ENCODE results near the gene SEC61A1.

Gene SEC61A1

DNA sequence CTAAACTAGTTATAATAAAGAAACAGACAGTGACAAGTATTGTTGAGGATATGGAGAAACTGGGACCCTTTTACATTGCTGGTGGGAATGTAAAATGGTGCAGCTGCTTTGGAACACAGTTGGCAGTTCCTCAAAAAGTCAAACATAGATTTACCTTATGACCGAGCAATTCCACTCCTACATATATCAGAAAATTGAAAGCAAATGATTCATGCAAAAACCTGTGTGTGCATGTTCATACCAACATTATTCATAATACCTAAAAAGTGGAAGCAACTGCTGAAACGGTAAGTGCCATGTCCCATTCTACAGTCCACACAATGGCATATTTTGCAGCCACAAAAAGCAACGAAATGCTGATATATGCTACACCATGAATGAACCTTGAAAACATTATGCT lies 12.2 kb upstream of the SEC61A1 start:
- TF ChIP-seq, protein P1, sequence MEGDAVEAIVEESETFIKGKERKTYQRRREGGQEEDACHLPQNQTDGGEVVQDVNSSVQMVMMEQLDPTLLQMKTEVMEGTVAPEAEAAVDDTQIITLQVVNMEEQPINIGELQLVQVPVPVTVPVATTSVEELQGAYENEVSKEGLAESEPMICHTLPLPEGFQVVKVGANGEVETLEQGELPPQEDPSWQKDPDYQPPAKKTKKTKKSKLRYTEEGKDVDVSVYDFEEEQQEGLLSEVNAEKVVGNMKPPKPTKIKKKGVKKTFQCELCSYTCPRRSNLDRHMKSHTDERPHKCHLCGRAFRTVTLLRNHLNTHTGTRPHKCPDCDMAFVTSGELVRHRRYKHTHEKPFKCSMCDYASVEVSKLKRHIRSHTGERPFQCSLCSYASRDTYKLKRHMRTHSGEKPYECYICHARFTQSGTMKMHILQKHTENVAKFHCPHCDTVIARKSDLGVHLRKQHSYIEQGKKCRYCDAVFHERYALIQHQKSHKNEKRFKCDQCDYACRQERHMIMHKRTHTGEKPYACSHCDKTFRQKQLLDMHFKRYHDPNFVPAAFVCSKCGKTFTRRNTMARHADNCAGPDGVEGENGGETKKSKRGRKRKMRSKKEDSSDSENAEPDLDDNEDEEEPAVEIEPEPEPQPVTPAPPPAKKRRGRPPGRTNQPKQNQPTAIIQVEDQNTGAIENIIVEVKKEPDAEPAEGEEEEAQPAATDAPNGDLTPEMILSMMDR (IDR thresholded peaks at IDR 0.05; ENCODE audit: low read depth, low read length) = no peak
- no peak overlapping the region for H3K4me3 ChIP-seq (ENCODE audit: low read depth, low read length)
- DNase-seq (ENCODE audit: low read depth, low spot score) = no peak
- in situ Hi-C loops (cut with HindIII; ENCODE audit: low sequenced_read_pairs) = no loop called here

DNA sequence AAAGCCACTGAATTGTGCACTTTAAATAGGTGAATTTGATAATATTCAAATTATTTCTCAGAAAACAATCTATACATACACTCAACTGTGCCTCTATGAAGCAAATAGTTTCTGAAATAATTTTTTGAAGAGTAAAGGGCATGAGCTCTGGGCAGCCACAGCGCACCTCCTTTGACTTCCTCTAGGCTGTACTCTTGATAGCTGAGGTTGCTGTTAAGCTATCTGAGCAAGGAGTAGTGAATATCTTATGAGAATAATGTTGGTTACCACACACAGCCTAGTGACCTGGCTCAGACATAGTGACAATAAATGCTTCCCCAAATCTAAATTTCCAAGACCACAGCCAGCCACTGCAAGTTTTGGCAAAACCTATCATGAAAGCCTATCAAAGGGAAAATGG lies 11.6 kb upstream of the SEC61A1 start:
- no peak for DNase-seq (ENCODE audit: low read depth, low spot score)
- in situ Hi-C loops (cut with HindIII; ENCODE audit: low sequenced_read_pairs) = no loop called here
- H3K4me3 ChIP-seq (ENCODE audit: low read depth, low read length) = no peak overlapping the region
- TF ChIP-seq, protein P1 (IDR thresholded peaks at IDR 0.05; ENCODE audit: low read depth, low read length) = no peak

DNA sequence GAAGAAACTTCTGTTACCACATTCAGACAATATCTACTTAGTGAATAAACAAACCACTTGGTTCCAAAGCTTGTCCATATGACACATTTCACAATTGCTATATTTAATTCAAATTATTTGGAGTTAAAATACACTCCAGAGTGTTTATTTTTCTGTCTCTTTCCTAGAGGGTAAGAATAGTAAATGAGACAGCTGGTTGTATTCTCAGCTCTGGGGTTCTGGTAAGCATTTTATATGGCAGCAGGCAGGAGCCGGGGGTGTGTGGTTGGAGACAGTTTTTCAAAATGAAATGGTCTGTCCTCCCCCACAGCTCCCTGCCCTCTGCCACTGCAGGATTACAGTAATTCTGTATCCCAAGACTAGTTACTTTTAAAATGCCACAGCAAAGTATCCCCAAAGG lies 10.9 kb upstream of the SEC61A1 start:
- TF ChIP-seq, protein P1 (IDR thresholded peaks at IDR 0.05; ENCODE audit: low read depth, low read length) = no peak
- H3K4me3 ChIP-seq (ENCODE audit: low read depth, low read length) = no peak overlapping the region
- in situ Hi-C loops (cut with HindIII; ENCODE audit: low sequenced_read_pairs) = no loop called here
- no peak for DNase-seq (ENCODE audit: low read depth, low spot score)

DNA sequence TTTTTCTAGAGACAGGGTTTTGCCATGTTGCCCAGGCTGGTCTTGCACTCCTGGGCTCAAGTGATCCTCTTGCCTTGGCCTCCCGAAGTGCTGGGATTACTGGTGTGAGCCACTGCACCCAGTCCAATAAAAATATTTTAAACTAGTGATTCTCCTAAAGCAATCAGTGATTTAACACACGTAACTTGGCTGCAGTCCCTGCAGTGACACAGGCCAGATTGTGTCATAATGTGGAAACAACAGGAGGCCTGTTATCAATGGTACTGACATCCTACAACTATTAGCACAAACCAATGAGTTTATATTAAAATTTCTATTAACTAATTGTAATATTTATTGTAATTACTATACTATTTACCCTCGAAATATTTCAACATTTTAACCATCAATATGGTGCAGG lies 1.6 kb upstream of the SEC61A1 start:
- no peak overlapping the region for H3K4me3 ChIP-seq (ENCODE audit: low read depth, low read length)
- in situ Hi-C loops (cut with HindIII; ENCODE audit: low sequenced_read_pairs) = no loop called here
- no peak for DNase-seq (ENCODE audit: low read depth, low spot score)
- TF ChIP-seq, protein P1 (IDR thresholded peaks at IDR 0.05; ENCODE audit: low read depth, low read length) = no peak

DNA sequence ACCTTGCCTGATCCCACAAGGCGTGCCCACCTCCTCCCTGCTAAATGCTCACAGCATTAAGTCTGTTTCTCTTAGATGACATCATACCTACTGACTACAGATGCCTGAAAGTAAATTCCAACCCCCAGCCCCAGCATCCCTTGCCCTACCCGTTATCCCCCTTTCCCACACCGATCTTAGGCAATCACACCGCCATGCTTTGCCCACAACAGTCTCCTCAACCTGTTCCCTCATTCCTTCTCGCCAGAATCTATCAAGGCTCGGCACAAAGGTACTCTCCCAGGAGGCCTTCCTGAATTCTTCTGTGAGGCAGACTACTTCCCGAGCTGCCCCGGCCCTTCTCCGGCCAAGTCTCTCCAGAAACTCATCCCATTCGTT lies 789 bp upstream of the SEC61A1 start:
- TF ChIP-seq, protein P1 (IDR thresholded peaks at IDR 0.05; ENCODE audit: low read depth, low read length) = no peak
- peak; percentile 13 for DNase-seq (ENCODE audit: low read depth, low spot score)
- peak overlapping the region; percentile 82 for H3K4me3 ChIP-seq (ENCODE audit: low read depth, low read length)
- in situ Hi-C loops (cut with HindIII; ENCODE audit: low sequenced_read_pairs) = no loop called here

DNA sequence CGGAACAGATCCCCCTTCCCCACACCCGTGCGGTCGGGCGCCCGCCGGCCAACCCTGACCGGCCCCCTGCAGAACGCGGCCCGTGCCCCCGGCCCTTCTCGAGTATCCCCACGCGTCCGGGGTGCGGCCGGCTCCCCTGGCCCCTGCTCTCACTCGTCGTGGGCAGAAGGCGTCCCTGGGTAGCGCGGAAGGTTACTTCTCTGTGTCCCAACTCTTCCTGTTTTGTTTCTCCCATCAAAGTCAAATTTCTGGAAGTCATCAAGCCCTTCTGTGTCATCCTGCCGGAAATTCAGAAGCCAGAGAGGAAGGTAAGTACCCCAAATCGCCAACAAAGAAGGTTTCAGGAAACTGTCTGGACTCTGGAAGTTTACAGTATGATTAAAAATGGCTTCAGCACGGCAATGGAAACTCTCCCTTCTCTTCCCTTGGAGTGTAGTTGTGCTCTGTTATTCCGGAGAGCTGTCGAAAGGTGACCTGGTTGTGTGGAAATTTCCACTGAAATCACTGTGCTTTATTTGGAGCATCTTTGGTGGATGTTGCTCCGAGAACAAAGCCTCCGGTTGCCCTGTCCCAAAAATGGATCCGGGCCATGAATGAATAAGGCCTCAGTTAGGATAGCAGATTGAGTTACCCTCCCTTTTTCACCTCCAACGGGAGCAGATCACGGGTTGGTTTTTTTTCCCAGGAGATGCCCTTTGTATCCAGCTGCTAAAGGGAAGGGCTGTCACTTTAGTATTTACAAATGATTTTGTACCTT lies 536 bp downstream of the SEC61A1 start:
- peak overlapping the region; percentile 95 for H3K4me3 ChIP-seq (ENCODE audit: low read depth, low read length)
- in situ Hi-C loops (cut with HindIII; ENCODE audit: low sequenced_read_pairs) = no loop called here
- TF ChIP-seq, protein P1 (IDR thresholded peaks at IDR 0.05; ENCODE audit: low read depth, low read length) = no peak
- DNase-seq (ENCODE audit: low read depth, low spot score) = peak; percentile 15

Measured in astrocyte of the spinal cord (primary cell).